Measurements from ENCODE around the gene STX1B.

Gene STX1B

GRCh38 chr16:30974348-30974747, 36.1 kb downstream of the STX1B start:
- peaks cover 91% of the 10 kb centered on the region for H3K36me3 ChIP-seq (ENCODE audit: control insufficient read depth, insufficient read depth, low read length)

GRCh38 chr16:30972872-30973271, 37.6 kb downstream of the STX1B start:
- H3K9me3 ChIP-seq (ENCODE audit: control insufficient read depth, insufficient read depth, low read depth, low read length) = no peaks in the 10 kb centered on the region
- no peaks in the 10 kb centered on the region for H3K27me3 ChIP-seq (ENCODE audit: control insufficient read depth, insufficient read depth, low read length)
- no peak overlapping the region for H3K27ac ChIP-seq (ENCODE audit: low read depth, low read length)
- no peaks in the 10 kb centered on the region for H3K4me1 ChIP-seq (ENCODE audit: control insufficient read depth, insufficient read depth, low read length)
- H3K9ac ChIP-seq (ENCODE audit: low read length) = no peak overlapping the region
- H3K4me3 ChIP-seq (ENCODE audit: low read depth, low read length) = no peak overlapping the region
- peaks cover 90% of the 10 kb centered on the region for H3K36me3 ChIP-seq (ENCODE audit: control insufficient read depth, insufficient read depth, low read length)

More at GRCh38 chr16:30974348-30974747, 36.1 kb downstream of the STX1B start:
- no peaks in the 10 kb centered on the region for H3K9me3 ChIP-seq (ENCODE audit: control insufficient read depth, insufficient read depth, low read depth, low read length)
- H3K27ac ChIP-seq (ENCODE audit: low read depth, low read length) = no peak overlapping the region
- no peaks in the 10 kb centered on the region for H3K4me1 ChIP-seq (ENCODE audit: control insufficient read depth, insufficient read depth, low read length)
- H3K27me3 ChIP-seq (ENCODE audit: control insufficient read depth, insufficient read depth, low read length) = no peaks in the 10 kb centered on the region
- no peak overlapping the region for H3K9ac ChIP-seq (ENCODE audit: low read length)
- no peak overlapping the region for H3K4me3 ChIP-seq (ENCODE audit: low read depth, low read length)

- no peak overlapping the region for H3K9ac ChIP-seq (ENCODE audit: low read length)
- peaks cover 87% of the 10 kb centered on the region for H3K36me3 ChIP-seq (ENCODE audit: control insufficient read depth, insufficient read depth, low read length)
These were observed 39.1 kb downstream of the STX1B start for GRCh38 chr16:30971298-30971697.

GRCh38 chr16:30969246-30969842, 41.1 kb downstream of the STX1B start:
- peaks cover 88% of the 10 kb centered on the region for H3K36me3 ChIP-seq (ENCODE audit: control insufficient read depth, insufficient read depth, low read length)
- no peaks in the 10 kb centered on the region for H3K9me3 ChIP-seq (ENCODE audit: control insufficient read depth, insufficient read depth, low read depth, low read length)
- no peaks in the 10 kb centered on the region for H3K4me1 ChIP-seq (ENCODE audit: control insufficient read depth, insufficient read depth, low read length)
- no peak overlapping the region for H3K9ac ChIP-seq (ENCODE audit: low read length)
- no peaks in the 10 kb centered on the region for H3K27me3 ChIP-seq (ENCODE audit: control insufficient read depth, insufficient read depth, low read length)
- H3K4me3 ChIP-seq (ENCODE audit: low read depth, low read length) = no peak overlapping the region
- no peak overlapping the region for H3K27ac ChIP-seq (ENCODE audit: low read depth, low read length)

More at GRCh38 chr16:30971298-30971697, 39.1 kb downstream of the STX1B start:
- no peak overlapping the region for H3K4me3 ChIP-seq (ENCODE audit: low read depth, low read length)
- no peak overlapping the region for H3K27ac ChIP-seq (ENCODE audit: low read depth, low read length)
- H3K27me3 ChIP-seq (ENCODE audit: control insufficient read depth, insufficient read depth, low read length) = no peaks in the 10 kb centered on the region
- H3K4me1 ChIP-seq (ENCODE audit: control insufficient read depth, insufficient read depth, low read length) = no peaks in the 10 kb centered on the region
- no peaks in the 10 kb centered on the region for H3K9me3 ChIP-seq (ENCODE audit: control insufficient read depth, insufficient read depth, low read depth, low read length)

- no peaks in the 10 kb centered on the region for H3K9me3 ChIP-seq (ENCODE audit: control insufficient read depth, insufficient read depth, low read depth, low read length)
- H3K9ac ChIP-seq (ENCODE audit: low read length) = no peak overlapping the region
- no peaks in the 10 kb centered on the region for H3K27me3 ChIP-seq (ENCODE audit: control insufficient read depth, insufficient read depth, low read length)
- peaks cover 87% of the 10 kb centered on the region for H3K36me3 ChIP-seq (ENCODE audit: control insufficient read depth, insufficient read depth, low read length)
- H3K4me1 ChIP-seq (ENCODE audit: control insufficient read depth, insufficient read depth, low read length) = no peaks in the 10 kb centered on the region
- no peak overlapping the region for H3K4me3 ChIP-seq (ENCODE audit: low read depth, low read length)
- no peak overlapping the region for H3K27ac ChIP-seq (ENCODE audit: low read depth, low read length)
These were observed 42.6 kb downstream of the STX1B start for GRCh38 chr16:30967795-30968194.

GRCh38 chr16:30966033-30966619, 44.3 kb downstream of the STX1B start:
- no peaks in the 10 kb centered on the region for H3K27me3 ChIP-seq (ENCODE audit: control insufficient read depth, insufficient read depth, low read length)
- H3K9ac ChIP-seq (ENCODE audit: low read length) = no peak overlapping the region
- H3K4me3 ChIP-seq (ENCODE audit: low read depth, low read length) = no peak overlapping the region
- H3K4me1 ChIP-seq (ENCODE audit: control insufficient read depth, insufficient read depth, low read length) = no peaks in the 10 kb centered on the region
- no peaks in the 10 kb centered on the region for H3K9me3 ChIP-seq (ENCODE audit: control insufficient read depth, insufficient read depth, low read depth, low read length)
- peaks cover 87% of the 10 kb centered on the region for H3K36me3 ChIP-seq (ENCODE audit: control insufficient read depth, insufficient read depth, low read length)
- no peak overlapping the region for H3K27ac ChIP-seq (ENCODE audit: low read depth, low read length)

GRCh38 chr16:30965436-30965835, 45.0 kb downstream of the STX1B start:
- no peak overlapping the region for H3K4me3 ChIP-seq (ENCODE audit: low read depth, low read length)
- H3K9ac ChIP-seq (ENCODE audit: low read length) = no peak overlapping the region
- no peaks in the 10 kb centered on the region for H3K9me3 ChIP-seq (ENCODE audit: control insufficient read depth, insufficient read depth, low read depth, low read length)
- no peaks in the 10 kb centered on the region for H3K27me3 ChIP-seq (ENCODE audit: control insufficient read depth, insufficient read depth, low read length)
- peaks cover 87% of the 10 kb centered on the region for H3K36me3 ChIP-seq (ENCODE audit: control insufficient read depth, insufficient read depth, low read length)
- H3K27ac ChIP-seq (ENCODE audit: low read depth, low read length) = no peak overlapping the region
- H3K4me1 ChIP-seq (ENCODE audit: control insufficient read depth, insufficient read depth, low read length) = no peaks in the 10 kb centered on the region

GRCh38 chr16:30964574-30965226, 45.7 kb downstream of the STX1B start:
- Histone ChIP-seq H3K27ac (ENCODE audit: low read depth, low read length) (no peak overlapping the region), H3K9me3 (ENCODE audit: control insufficient read depth, insufficient read depth, low read depth, low read length) (no peaks in the 10 kb centered on the region), H3K9ac (ENCODE audit: low read length) (no peak overlapping the region), H3K27me3 (ENCODE audit: control insufficient read depth, insufficient read depth, low read length) (no peaks in the 10 kb centered on the region), H3K4me3 (ENCODE audit: low read depth, low read length) (no peak overlapping the region), H3K36me3 (ENCODE audit: control insufficient read depth, insufficient read depth, low read length) (peaks cover 90% of the 10 kb centered on the region), H3K4me1 (ENCODE audit: control insufficient read depth, insufficient read depth, low read length) (no peaks in the 10 kb centered on the region)

- Histone ChIP-seq H3K36me3 (ENCODE audit: control insufficient read depth, insufficient read depth, low read length) (peaks cover 90% of the 10 kb centered on the region), H3K4me1 (ENCODE audit: control insufficient read depth, insufficient read depth, low read length) (no peaks in the 10 kb centered on the region), H3K9me3 (ENCODE audit: control insufficient read depth, insufficient read depth, low read depth, low read length) (no peaks in the 10 kb centered on the region), H3K9ac (ENCODE audit: low read length) (no peak overlapping the region), H3K27ac (ENCODE audit: low read depth, low read length) (no peak overlapping the region), H3K27me3 (ENCODE audit: control insufficient read depth, insufficient read depth, low read length) (no peaks in the 10 kb centered on the region), H3K4me3 (ENCODE audit: low read depth, low read length) (no peak overlapping the region)
These were observed 46.4 kb downstream of the STX1B start for GRCh38 chr16:30963925-30964511.

GRCh38 chr16:30961384-30961783, 49.1 kb downstream of the STX1B start:
- Histone ChIP-seq H3K36me3 (ENCODE audit: control insufficient read depth, insufficient read depth, low read length) (peaks cover 75% of the 10 kb centered on the region), H3K4me1 (ENCODE audit: control insufficient read depth, insufficient read depth, low read length) (0 out of 2 replicates have a peak, but pooled peaks cover 3% of the 10 kb centered on the region)

More at GRCh38 chr16:30961384-30961783, 49.1 kb downstream of the STX1B start:
- Histone ChIP-seq H3K27me3 (ENCODE audit: control insufficient read depth, insufficient read depth, low read length) (no peaks in the 10 kb centered on the region), H3K4me3 (ENCODE audit: low read depth, low read length) (no peak overlapping the region), H3K9me3 (ENCODE audit: control insufficient read depth, insufficient read depth, low read depth, low read length) (no peaks in the 10 kb centered on the region), H3K9ac (ENCODE audit: low read length) (no peak overlapping the region), H3K27ac (ENCODE audit: low read depth, low read length) (no peak overlapping the region)
